ENCODE results near the gene NCK2. TPM values are rescaled to one million over a fixed set of nuclear protein-coding genes. Genes with fewer than 3 reads are reported as not detected.

NCK2 gene
- total RNA-seq, 2 donors from 2014 or later: 41.0 to 50.0 TPM

DNA sequence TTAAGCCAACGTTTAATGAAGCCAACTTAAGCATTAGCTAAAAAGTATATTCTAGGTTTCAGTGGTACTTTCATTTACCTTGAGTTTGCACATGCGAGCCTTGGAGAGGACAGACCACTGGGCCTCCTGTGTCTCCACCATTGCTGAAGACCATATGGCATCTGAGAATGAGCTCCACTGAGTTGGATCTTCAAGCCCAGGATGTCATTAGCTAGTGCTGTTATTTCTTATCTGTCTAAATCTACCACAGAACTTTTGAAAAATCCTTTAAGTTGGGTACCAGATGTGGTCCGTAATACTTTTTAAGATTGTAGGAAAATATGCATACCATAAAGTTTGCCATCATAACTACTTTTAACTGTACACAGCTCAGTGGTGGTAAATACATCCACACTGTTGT, 161.8 kb downstream of the NCK2 start:
- Histone ChIP-seq H3K4me3 (no peak overlapping the region), H3K36me3 (no peaks in the 10 kb centered on the region), H3K27ac (no peak overlapping the region), H3K9me3 (no peaks in the 10 kb centered on the region), H3K27me3 (replicated peaks; ENCODE audit: insufficient read depth) (no peaks in the 10 kb centered on the region), H3K4me1 (ENCODE audit: control insufficient read depth in 1 of 2, low read depth in 2 of 2) (peaks cover 19 to 33% of the 10 kb centered on the region in 2 donors)
- TF ChIP-seq, protein P1, sequence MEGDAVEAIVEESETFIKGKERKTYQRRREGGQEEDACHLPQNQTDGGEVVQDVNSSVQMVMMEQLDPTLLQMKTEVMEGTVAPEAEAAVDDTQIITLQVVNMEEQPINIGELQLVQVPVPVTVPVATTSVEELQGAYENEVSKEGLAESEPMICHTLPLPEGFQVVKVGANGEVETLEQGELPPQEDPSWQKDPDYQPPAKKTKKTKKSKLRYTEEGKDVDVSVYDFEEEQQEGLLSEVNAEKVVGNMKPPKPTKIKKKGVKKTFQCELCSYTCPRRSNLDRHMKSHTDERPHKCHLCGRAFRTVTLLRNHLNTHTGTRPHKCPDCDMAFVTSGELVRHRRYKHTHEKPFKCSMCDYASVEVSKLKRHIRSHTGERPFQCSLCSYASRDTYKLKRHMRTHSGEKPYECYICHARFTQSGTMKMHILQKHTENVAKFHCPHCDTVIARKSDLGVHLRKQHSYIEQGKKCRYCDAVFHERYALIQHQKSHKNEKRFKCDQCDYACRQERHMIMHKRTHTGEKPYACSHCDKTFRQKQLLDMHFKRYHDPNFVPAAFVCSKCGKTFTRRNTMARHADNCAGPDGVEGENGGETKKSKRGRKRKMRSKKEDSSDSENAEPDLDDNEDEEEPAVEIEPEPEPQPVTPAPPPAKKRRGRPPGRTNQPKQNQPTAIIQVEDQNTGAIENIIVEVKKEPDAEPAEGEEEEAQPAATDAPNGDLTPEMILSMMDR (IDR thresholded peaks at IDR 0.05): no peak
- DNase-seq (ENCODE audit: low spot score) (no peak), ATAC-seq (ENCODE audit: insufficient number of reproducible peaks, low FRiP score, low read depth) (no peak)

DNA sequence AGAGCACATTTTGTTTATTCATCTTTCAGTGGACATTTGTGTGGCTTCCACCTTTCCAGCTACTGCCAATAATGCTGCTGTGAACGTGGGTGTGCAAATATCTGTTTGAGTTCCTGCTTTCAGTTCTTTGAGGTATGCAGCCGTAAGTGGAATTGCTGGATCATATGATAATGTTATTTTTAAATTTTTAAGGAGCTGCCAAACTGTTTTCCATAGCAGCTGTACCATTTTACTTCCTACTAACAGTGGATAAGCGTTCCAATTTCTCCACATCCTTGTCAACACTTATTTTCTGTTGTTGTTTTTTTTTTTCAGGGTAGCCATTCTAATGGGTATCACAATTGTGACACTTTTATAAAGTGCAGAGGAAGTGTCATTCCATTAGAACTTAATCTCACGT, 162.5 kb downstream of the NCK2 start:
- no peak for ATAC-seq (ENCODE audit: insufficient number of reproducible peaks, low FRiP score, low read depth)
- TF ChIP-seq, protein P1 (IDR thresholded peaks at IDR 0.05): no peak

DNA sequence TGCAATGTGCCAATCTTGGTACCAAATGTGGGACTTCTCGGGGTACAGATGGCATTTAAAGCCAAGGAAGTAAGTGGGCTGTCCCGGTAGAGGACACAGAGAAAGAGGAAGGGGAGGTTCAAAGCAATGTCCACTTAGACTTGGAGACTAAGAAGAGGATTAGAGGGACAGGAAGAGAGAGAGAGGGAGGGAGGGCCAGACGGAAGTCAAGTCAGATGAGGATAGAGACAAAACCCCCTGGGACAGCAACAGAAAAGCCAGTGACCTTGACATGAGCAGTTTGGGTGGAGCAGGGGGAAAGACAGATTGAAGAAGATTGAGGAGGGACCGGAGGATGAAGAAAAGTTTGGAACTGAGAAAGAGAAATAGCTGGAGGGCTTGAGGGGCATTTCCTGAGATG, 164.5 kb downstream of the NCK2 start:
- Histone ChIP-seq H3K27ac (no peak overlapping the region), H3K9me3 (no peaks in the 10 kb centered on the region), H3K27me3 (replicated peaks; ENCODE audit: insufficient read depth) (no peaks in the 10 kb centered on the region), H3K4me1 (ENCODE audit: control insufficient read depth in 1 of 2, low read depth in 2 of 2) (peaks cover 19 to 33% of the 10 kb centered on the region in 2 donors), H3K4me3 (no peak overlapping the region), H3K36me3 (no peaks in the 10 kb centered on the region)
- ATAC-seq (ENCODE audit: insufficient number of reproducible peaks, low FRiP score, low read depth) (no peak), DNase-seq (ENCODE audit: low spot score) (no peak)
- TF ChIP-seq, protein P1 (IDR thresholded peaks at IDR 0.05): no peak

More for the DNA sequence above, 162.5 kb downstream of the NCK2 start:
- Histone ChIP-seq H3K4me1 (ENCODE audit: control insufficient read depth in 1 of 2, low read depth in 2 of 2) (peaks cover 19 to 33% of the 10 kb centered on the region in 2 donors), H3K9me3 (no peaks in the 10 kb centered on the region), H3K4me3 (no peak overlapping the region), H3K27ac (no peak overlapping the region), H3K36me3 (no peaks in the 10 kb centered on the region), H3K27me3 (replicated peaks; ENCODE audit: insufficient read depth) (no peaks in the 10 kb centered on the region)
- no peak for DNase-seq (ENCODE audit: low spot score)

DNA sequence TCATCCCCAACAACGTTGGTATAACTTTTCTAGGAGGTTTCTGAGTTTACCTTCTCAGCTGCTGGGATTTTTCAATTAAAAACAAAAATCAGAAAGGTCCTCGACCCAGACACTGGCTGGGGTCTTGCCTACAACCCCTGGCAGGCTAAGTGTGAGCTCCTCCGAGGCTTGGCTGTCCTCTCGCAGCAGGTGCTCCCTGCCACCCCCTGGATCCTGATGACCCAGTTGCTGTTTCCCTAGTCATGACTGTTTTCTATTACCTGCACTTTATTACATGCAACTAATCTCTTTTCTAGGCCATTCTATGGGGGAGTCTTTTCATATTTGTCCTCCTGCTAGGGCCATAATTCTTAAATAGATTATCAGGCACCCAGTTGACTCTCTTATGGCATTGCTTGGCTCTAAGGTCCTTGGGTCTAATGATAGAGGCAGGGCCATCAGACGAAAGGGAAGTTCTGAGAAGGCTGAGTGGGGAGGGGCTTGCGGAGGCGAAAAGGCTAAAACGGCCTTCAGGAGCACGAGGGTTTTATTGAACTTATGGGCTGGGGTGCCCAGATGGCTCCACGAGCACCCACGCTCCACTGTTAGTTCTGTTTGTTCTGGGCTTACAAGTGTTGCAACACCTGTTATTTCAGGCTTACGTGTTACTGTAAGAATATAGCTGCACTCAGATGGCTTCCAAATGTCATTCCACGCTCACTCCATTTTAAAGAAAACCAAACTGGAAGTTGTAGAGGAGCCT, 166.0 kb downstream of the NCK2 start:
- TF ChIP-seq, protein P1 (IDR thresholded peaks at IDR 0.05): no peak

DNA sequence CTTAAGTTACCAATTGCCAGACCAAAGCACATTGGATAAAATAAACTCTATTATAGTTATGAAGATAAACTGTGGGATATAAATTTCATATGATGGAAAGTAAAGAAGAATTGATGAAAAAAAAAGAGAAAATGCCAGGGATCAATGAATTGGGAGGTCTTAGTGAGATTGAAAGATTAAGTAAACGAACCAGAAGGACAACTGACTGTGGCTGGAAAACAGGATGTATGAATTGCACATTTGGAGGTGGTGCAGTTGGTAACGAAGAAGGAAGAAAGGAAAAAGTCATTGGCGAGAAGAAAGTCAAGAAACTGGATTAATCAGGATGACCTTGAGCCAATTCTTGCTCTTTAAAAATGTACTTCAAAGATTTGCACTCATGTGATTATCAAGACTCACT, 166.7 kb downstream of the NCK2 start:
- TF ChIP-seq, protein P1 (IDR thresholded peaks at IDR 0.05): no peak
- DNase-seq (ENCODE audit: low spot score): no peak
- Histone ChIP-seq H3K27ac (no peak overlapping the region), H3K27me3 (replicated peaks; ENCODE audit: insufficient read depth) (no peaks in the 10 kb centered on the region), H3K36me3 (no peaks in the 10 kb centered on the region), H3K9me3 (peaks cover 11% of the 10 kb centered on the region), H3K4me1 (ENCODE audit: control insufficient read depth in 1 of 2, low read depth in 2 of 2) (peaks cover 9 to 18% of the 10 kb centered on the region in 2 donors), H3K4me3 (no peak overlapping the region)
- no peak for ATAC-seq (ENCODE audit: insufficient number of reproducible peaks, low FRiP score, low read depth)

More for the DNA sequence above, 166.0 kb downstream of the NCK2 start:
- Histone ChIP-seq H3K4me3 (no peak overlapping the region), H3K4me1 (ENCODE audit: control insufficient read depth in 1 of 2, low read depth in 2 of 2) (peaks cover 12 to 26% of the 10 kb centered on the region in 2 donors), H3K27me3 (replicated peaks; ENCODE audit: insufficient read depth) (no peaks in the 10 kb centered on the region), H3K27ac (no peak overlapping the region), H3K9me3 (peaks cover 10% of the 10 kb centered on the region), H3K36me3 (no peaks in the 10 kb centered on the region)
- ATAC-seq (ENCODE audit: insufficient number of reproducible peaks, low FRiP score, low read depth) (no peak), DNase-seq (ENCODE audit: low spot score) (no peak)
